PFSK-1 (cell line): ENCODE results near the gene SLC2A13.

ENCODE experiments used
- FOXP2 ChIP-seq: optimal IDR thresholded peaks from 2 replicates; pipeline ENCODE3; 2011; ENCODE audit warnings: borderline replicate concordance, control low read depth, inconsistent platforms; ENCODE audit not compliant: insufficient read depth; ENCODE audit errors: extremely low read length, extremely low read depth
- POLR2AphosphoS5 ChIP-seq: IDR thresholded peaks from 2 replicates; pipeline ENCODE4 v1.6.1; 2012; ENCODE audit warnings: low read depth, mild to moderate bottlenecking, control low read depth, low read length, moderate library complexity

- TF ChIP-seq FOXP2 (no peak), POLR2AphosphoS5 (no peak)
These were observed 175.8 kb downstream of the SLC2A13 start for GRCh38 chr12:39930101-39930500.
